NT2/D1 (cell line): ENCODE measurements around the gene PLCH2.

ENCODE experiments used
- SUZ12 ChIP-seq: IDR thresholded peaks from 2 replicates; pipeline ENCODE4 v1.6.1; 2011; ENCODE audit not compliant: insufficient read length, insufficient read depth; ENCODE audit errors: extremely low read depth
- YY1 ChIP-seq: IDR thresholded peaks from 2 replicates; pipeline ENCODE4 v1.6.1; 2011; ENCODE audit not compliant: insufficient read length, insufficient read depth
- ZNF274 ChIP-seq: IDR thresholded peaks from 2 replicates; pipeline ENCODE4 v1.6.1; 2011; ENCODE audit warnings: mild to moderate bottlenecking, low read depth, low read length

- TF ChIP-seq ZNF274 (no peak), YY1 (no peak), SUZ12 (no peak)
Measured at GRCh38 chr1:2530513-2531361, 54.6 kb downstream of the PLCH2 start.
